ENCODE measurements around the gene KIF1B.
"Not testable (repeated sequence)": the region's sequence is repeated elsewhere in the genome, so short reads cannot be mapped to it uniquely, and the experiment has no call there.

- TF ChIP-seq CTCF, POLR2A, POLR2AphosphoS5 (IDR thresholded peaks at IDR 0.05): not testable (repeated sequence)
Measured at GRCh38 chr1:10259547-10259946, 49.2 kb downstream of the KIF1B start.

Measured in sigmoid colon (tissue), 4 donors.